ENCODE data around the gene SBNO2. TPM values are rescaled to one million over a fixed set of nuclear protein-coding genes. Genes with fewer than 3 reads are reported as not detected.

SBNO2 gene
- total and polyA plus RNA-seq, 9 of the 15 experiments (the other 6 are each of a cell fraction or from before 2014, with no cell fraction given), result 0.01 to 46.2 (median 6.7) TPM

DNA sequence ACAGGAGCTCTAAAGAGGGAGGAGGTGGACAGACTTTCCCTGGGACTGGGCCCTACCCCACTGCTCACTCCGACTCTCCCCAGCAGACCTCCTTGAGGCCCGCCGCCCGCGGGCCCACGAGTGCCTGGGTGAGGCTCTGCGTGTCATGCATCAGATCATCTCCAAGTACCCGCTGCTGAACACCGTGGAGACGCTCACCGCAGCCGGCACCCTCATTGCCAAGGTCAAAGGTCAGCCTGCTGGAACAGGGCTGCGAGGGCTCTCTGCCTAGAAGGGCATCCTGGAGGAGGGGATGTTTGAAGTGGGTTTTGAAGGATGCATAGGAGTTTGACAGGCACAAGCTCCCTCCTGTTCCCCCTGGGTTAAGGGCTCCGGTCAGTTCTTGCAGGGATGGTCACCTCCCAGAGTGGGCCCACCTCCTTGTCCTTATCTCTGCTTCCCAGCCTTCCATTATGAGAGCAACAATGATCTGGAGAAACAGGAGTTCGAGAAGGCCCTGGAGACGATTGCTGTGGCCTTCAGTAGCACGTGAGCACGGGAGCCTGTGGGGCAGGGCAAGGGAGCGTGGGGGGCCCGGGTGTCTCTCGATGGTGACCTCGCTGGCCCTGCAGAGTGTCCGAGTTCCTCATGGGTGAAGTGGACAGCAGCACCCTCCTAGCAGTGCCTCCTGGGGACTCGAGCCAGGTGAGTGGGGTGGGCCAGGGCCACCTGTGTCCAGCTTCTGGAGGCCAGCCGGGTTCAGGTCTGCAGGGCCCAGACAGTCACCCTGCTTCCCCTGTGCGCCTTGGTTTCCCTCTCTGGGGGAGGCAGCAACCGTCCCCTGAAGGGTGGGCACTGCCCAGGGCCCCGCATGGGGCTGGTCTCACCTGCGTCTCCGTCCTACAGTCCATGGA lies 100.8 kb downstream of the SBNO2 start (continued):
- TF ChIP-seq THAP12 (CRISPR knock-in tag; IDR thresholded peaks at IDR 0.05) (no peak), ZNF717 (CRISPR knock-in tag; IDR thresholded peaks at IDR 0.05) (no peak), FUS (optimal IDR thresholded peaks at IDR 0.05; ENCODE audit: low read depth, low read length) (no peak), U2AF2 (optimal IDR thresholded peaks at IDR 0.05; ENCODE audit: low read depth, low read length) (no peak), TAL1 (IDR thresholded peaks at IDR 0.05) (peak; percentile 73), ZNF175 (CRISPR knock-in tag; IDR thresholded peaks at IDR 0.05; ENCODE audit: low read depth) (no peak), ZNF133 (CRISPR knock-in tag; IDR thresholded peaks at IDR 0.05) (no peak), ETS1 (conservative IDR thresholded peaks at IDR 0.05; ENCODE audit: control insufficient read depth, low read depth, low read length) (peak; percentile 40; the same call in 1 of the 2 replicates), SMAD4 (CRISPR knock-in tag; conservative IDR thresholded peaks at IDR 0.05) (no peak), POLR2B (IDR thresholded peaks at IDR 0.05; ENCODE audit: low read depth, partially characterized antibody) (no peak), SMARCA4 (IDR thresholded peaks at IDR 0.05) (peak; percentile 69), NR2C2 (CRISPR knock-in tag; IDR thresholded peaks at IDR 0.05) (peak; percentile 87), NR2C2 (tag; IDR thresholded peaks at IDR 0.05) (peak; percentile 86), ETV5 (CRISPR knock-in tag; IDR thresholded peaks at IDR 0.05; ENCODE audit: low read depth) (no peak), TEAD1 (CRISPR knock-in tag; IDR thresholded peaks at IDR 0.05) (no peak), CCNT2 (IDR thresholded peaks at IDR 0.05; ENCODE audit: borderline replicate concordance, extremely low read depth, insufficient read length, low read depth, low read length) (peak; percentile 45)
- TF ChIP-seq, protein P1, sequence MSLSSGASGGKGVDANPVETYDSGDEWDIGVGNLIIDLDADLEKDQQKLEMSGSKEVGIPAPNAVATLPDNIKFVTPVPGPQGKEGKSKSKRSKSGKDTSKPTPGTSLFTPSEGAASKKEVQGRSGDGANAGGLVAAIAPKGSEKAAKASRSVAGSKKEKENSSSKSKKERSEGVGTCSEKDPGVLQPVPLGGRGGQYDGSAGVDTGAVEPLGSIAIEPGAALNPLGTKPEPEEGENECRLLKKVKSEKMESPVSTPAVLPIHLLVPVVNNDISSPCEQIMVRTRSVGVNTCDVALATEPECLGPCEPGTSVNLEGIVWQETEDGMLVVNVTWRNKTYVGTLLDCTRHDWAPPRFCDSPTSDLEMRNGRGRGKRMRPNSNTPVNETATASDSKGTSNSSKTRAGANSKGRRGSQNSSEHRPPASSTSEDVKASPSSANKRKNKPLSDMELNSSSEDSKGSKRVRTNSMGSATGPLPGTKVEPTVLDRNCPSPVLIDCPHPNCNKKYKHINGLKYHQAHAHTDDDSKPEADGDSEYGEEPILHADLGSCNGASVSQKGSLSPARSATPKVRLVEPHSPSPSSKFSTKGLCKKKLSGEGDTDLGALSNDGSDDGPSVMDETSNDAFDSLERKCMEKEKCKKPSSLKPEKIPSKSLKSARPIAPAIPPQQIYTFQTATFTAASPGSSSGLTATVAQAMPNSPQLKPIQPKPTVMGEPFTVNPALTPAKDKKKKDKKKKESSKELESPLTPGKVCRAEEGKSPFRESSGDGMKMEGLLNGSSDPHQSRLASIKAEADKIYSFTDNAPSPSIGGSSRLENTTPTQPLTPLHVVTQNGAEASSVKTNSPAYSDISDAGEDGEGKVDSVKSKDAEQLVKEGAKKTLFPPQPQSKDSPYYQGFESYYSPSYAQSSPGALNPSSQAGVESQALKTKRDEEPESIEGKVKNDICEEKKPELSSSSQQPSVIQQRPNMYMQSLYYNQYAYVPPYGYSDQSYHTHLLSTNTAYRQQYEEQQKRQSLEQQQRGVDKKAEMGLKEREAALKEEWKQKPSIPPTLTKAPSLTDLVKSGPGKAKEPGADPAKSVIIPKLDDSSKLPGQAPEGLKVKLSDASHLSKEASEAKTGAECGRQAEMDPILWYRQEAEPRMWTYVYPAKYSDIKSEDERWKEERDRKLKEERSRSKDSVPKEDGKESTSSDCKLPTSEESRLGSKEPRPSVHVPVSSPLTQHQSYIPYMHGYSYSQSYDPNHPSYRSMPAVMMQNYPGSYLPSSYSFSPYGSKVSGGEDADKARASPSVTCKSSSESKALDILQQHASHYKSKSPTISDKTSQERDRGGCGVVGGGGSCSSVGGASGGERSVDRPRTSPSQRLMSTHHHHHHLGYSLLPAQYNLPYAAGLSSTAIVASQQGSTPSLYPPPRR (CRISPR knock-in tag; IDR thresholded peaks at IDR 0.05; ENCODE audit: borderline replicate concordance), result no peak
